ENCODE measurements around the gene PAQR7. TPM values are rescaled to one million over a fixed set of nuclear protein-coding genes. Genes with fewer than 3 reads are reported as not detected.

The PAQR7 gene
- total RNA-seq, 1 experiment from 2014 or later = 5.7 TPM

- no peak for DNase-seq (ENCODE audit: low spot score)
These were observed 27.0 kb upstream of the PAQR7 start for GRCh38 chr1:25902462-25902861.

GRCh38 chr1:25900219-25900618 lies 24.7 kb upstream of the PAQR7 start:
- no peak for DNase-seq (ENCODE audit: low spot score)

GRCh38 chr1:25899792-25900191 lies 24.3 kb upstream of the PAQR7 start:
- no peak for DNase-seq (ENCODE audit: low spot score)

DNA sequence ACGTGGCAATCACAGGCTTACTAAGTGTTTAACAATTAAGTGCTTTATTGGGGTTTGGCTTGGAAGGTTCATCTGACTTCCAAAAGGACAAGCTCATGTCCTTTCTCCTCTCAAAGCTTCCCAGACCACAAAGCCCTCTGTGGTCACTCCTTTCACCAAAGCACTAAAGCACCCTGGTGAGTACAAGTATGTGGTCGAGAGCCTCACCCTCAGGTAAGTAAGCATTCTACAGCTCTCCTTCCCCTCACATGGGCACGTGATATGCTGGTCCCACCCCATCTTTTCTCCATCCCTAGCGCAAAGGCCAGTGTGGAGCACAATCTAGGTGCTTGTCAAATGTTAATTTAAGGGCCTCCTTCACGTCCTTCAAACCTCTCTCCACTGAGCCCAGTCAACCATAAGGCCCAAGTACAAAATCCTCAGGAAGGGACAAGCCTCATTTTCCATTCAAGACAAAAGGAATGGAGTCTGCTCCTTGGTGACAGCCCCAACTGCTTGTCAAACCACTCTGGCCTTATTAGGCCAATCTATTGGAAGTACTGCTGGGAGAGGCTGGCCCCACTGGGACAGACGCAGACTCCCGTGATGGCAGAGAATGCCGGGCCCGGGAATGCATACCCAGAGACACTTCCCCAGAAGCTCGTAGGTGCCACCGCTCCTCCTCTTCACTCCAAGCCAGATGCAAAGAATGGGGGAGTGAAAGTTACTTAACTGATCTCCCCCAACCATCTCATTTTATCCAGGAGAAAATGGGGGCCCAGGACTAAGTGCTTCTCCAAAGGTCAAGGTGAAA lies 22.9 kb upstream of the PAQR7 start:
- no peak for DNase-seq (ENCODE audit: low spot score)

- DNase-seq (ENCODE audit: low spot score) = no peak
These were observed 22.2 kb upstream of the PAQR7 start for GRCh38 chr1:25897754-25898153.

GRCh38 chr1:25896266-25896665 lies 20.8 kb upstream of the PAQR7 start:
- DNase-seq (ENCODE audit: low spot score) = no peak

- DNase-seq (ENCODE audit: low spot score) = peak; percentile 92
These were observed 20.0 kb upstream of the PAQR7 start for GRCh38 chr1:25895365-25895990.

GRCh38 chr1:25893116-25893515 lies 17.6 kb upstream of the PAQR7 start:
- DNase-seq (ENCODE audit: low spot score) = no peak

DNA sequence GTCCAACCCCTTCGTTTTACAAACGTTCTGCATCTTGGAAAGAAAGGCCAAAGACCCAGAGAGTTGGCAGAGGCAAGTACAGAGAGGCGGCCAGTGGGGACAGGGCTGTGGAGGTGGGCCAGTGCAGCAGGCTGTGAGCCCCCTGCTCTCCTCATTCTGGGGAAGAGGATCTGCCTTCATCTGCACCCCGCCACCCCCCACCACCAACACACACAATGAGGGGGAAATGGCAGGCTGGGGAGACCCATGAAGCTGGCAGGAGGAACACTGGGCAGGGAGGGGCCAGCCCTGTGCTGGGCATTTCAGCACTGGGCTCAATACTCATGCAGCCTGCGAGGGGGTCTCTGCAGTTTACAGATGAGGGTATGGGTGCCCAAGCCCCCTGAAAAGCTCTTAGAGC lies 16.1 kb upstream of the PAQR7 start:
- DNase-seq (ENCODE audit: low spot score) = no peak

- peak; percentile 80 for DNase-seq (ENCODE audit: low spot score)
These were observed 14.9 kb upstream of the PAQR7 start for GRCh38 chr1:25890239-25891034.

DNA sequence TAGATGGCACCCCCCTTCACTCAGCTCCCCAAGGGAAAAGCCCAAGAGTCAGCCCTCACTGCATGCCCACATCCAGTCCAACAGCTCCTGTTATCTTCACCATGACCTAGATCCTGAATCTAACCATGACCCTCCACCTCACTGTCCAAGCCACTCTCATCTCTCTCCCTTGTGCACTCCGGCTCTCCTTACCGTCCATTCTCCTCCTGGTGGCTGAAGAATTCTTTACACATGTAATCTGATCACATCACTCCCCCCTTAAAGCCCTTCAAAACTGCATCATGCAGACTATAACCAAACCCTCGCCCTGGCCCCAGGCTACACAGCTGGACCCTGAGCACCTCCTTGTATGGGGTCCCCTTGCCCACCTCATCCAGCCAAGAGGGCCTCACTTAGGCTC lies 14.0 kb upstream of the PAQR7 start:
- DNase-seq (ENCODE audit: low spot score) = peak; percentile 19

DNA sequence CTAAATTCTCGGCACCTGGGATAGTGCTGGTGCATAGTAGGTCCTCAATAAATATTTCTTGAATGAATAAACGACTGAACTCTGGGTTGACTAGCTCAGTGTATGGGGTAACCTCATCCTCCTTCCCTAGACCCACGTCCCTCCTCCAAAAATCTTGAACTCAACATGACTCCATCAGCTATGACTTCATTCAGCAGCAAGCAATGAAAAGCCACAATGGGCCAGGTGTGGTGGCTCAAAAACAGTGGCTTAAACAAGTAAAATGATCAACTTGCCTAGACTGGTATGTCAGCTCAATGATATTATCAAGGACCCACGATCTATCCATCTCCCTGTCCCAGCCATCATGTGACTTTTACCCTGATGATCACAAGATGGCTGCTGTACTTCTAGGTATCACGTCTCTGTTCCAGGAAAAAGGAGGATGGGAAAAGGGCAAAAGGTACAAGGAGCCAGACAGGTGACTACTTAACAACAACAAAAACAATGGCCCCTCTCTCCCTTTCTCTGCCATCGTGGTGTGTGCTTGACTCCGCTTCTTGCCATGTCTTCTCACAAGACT lies 13.0 kb upstream of the PAQR7 start:
- DNase-seq (ENCODE audit: low spot score) = no peak

DNA sequence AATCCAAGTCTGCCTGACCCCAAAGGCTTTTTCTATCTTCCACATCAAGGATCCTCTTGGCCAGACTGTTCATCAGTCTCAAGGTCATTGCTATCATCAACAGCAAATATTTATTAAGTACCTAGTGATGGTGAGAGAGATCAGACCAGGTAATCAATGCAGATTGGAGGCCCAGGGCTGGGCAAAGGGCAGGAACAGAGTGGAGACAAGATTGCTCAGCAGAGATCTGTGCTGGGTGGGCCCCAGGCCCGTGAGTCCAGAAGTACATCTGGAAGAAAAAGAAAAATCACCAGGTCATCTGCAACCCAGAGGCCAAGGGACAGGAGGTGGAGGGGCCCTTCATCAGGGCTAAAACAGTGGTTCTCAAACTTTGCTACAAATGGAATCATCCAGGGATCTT lies 10.1 kb upstream of the PAQR7 start:
- DNase-seq (ENCODE audit: low spot score) = no peak

DNA sequence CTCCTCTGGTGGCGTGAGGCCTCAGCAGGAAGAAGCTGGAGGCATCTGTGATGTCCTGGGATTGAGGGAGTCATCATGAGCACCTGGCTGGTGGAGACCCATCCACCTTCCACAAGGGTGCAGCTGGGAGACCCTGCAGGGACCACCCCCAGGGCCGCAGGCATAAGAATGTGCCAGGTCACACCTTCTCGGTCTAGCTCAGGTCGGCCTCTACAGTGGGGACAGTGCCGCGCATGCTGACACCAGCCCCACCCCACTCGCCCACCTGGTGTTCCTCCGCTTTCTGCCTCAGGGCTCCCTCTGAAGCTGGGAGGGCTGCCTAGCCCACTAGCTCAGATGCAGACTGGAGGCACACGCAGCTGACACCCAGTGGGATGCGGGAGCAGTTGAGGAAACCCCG lies 5.8 kb upstream of the PAQR7 start:
- no peak for DNase-seq (ENCODE audit: low spot score)

GRCh38 chr1:25880518-25880917 lies 5.0 kb upstream of the PAQR7 start:
- DNase-seq (ENCODE audit: low spot score) = no peak

DNA sequence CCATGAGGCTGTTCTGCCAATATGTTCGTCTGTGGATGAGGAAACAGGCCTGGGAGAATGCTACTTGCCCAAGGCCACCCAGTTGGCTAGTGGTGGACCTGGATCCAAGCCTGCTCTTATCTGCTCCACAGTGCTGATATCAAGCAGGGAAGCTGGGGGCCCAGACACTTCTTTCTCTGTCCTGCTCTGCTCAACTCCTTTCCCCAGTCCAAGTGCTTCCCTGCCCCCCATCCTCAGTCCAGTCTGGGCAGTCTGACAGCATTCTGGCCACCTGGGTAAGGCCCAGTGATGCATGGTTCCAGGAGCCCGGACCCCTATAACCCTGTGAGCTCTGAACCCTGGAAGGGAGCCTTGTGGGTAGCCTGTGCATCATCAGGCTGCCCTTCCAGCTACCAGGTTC lies 4.2 kb upstream of the PAQR7 start:
- no peak for DNase-seq (ENCODE audit: low spot score)

DNA sequence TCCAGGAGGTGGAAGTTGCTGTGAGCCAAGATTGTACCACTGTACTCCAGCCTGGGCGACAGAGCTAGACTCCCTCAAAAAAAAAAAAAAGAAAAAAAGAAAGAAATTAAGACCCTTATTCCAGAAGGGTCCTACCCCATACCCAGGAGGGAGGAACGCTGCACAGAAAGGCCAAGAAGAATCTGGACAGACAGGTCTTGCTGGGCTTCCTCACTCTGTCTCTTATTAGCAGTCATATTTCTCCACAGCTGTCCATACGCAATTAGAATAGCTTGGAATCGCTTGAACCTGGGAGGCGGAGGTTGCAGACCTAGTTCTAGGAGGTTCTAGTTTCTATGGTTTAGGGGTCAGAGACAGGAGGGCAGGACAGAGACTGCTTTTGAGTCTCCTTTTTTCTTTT lies 3.2 kb upstream of the PAQR7 start:
- no peak for DNase-seq (ENCODE audit: low spot score)

- DNase-seq (ENCODE audit: low spot score) = no peak
These were observed 1.6 kb upstream of the PAQR7 start for GRCh38 chr1:25877155-25877554.

DNA sequence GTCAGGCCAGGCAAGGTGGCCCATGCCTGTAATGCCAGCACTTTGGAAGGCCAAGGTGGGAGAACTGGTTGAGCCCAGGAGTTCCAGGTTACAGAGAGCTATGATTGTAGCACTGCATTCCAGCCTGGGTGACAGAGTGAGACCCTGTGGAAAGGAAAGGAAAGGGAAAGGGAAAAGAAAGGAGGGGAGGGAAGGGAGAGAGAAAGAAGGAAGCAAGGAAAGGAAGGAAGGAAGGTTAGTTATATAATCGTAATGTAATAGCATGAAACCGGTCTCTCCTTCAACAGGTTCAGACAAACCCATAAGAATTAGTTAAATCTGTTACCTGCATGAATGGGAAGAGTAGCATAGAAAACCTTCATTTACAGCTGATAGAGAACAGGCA lies 1.2 kb upstream of the PAQR7 start:
- DNase-seq (ENCODE audit: low spot score) = no peak

DNA sequence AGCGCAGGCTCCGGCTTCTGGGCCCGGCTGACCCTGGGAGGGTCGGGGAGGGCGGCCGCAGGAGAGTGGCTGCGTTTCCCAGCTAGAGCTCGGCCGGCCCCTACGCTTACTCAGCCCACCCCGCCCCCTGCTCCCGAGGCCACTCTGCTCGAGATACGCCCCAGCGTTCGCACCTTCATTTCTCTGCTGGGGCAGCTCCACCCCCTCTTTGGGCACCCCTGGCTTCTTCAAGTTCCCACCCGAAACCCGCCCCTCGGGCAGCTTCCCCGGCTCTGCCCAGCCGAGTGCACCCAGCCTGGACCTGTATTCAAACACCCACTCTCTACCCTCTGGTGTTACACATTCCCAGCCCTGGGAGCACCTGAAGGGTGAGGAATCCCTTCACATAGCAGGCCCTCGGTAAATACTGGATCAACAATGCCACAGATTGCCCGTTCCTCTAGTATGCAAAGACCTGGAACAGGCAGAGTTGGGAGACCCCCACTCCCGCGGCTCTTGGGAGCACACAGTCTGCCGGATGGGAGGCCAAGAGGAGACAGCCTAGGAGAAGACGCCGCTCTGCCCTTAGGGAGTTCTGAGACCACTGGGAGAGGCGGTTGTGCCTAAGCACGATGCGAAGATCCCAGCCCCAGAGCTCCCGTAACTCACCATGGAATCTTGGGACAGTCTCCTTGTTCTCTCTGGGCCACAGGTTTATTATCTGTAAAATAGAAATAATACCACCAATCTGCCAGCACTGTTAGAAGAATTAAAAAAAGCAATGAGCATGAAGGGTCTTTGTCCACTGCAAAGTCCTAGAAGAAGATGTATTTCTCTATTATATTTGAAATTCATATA lies 566 bp upstream of the PAQR7 start:
- peak; percentile 31 for DNase-seq (ENCODE audit: low spot score)

DNA sequence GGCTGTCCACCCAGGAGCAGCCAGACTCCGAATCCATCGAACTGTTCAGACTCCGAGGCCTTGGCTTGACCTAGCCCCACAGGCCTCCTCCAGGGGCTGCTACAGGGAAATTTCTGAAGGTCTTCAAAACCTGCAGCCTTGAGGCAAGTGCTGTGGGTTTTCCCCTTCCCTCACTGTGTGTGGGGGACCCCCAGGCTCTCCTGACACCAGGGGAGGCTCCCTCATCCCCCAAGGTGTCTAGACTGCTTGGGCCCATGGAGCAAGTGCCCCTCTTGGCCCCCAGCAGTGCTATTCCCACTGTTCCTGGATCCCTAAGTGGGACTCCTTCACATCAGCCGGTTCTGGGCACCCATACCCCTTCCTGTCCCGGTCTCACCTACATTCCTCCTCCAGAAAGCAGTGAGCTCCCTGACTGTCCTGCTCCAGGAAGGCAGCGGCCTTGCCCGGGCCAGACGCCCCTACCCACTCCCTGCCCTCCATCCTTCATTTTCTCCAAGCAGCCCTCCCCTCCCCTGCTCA lies 814 bp downstream of the PAQR7 start:
- DNase-seq (ENCODE audit: low spot score) = no peak
